RWPE2 (cell line): Measurements from ENCODE around the gene GPR17.

Source experiments
- ATAC-seq: fragments of 200-7000 bp; cut with Tn5 transposase; 3 replicates; pipeline ENCODE4 v1.9.1; 2021; ENCODE audit warnings: low read depth
- DNase-seq: peaks from one replicate; pipeline ENCODE4 v3.0.0-alpha.2; 2020; ENCODE audit warnings: low spot score
- H3K27ac ChIP-seq: fragments of 450-650 bp; 2 replicates; pipeline ENCODE4 v1.5.1; 2017; ENCODE audit warnings: mild to moderate bottlenecking; ENCODE audit not compliant: poor library complexity, severe bottlenecking
- H3K27me3 ChIP-seq: fragments of 250-450 bp; sonication (Bioruptor Pico); 2 replicates; pipeline ENCODE4 v1.5.1; 2021; ENCODE audit warnings: mild to moderate bottlenecking, moderate library complexity; ENCODE audit not compliant: insufficient read depth, poor library complexity, severe bottlenecking
- H3K36me3 ChIP-seq: fragments of 250-450 bp; sonication (Bioruptor Pico); 2 replicates; pipeline ENCODE4 v1.5.1; 2020; ENCODE audit warnings: low read depth, mild to moderate bottlenecking, moderate library complexity
- H3K4me1 ChIP-seq: fragments of 250-450 bp; sonication (Bioruptor Pico); 2 replicates; pipeline ENCODE4 v1.5.1; 2021; ENCODE audit warnings: mild to moderate bottlenecking, moderate library complexity; ENCODE audit not compliant: insufficient read depth, poor library complexity, severe bottlenecking
- H3K4me3 ChIP-seq: fragments of 250-450 bp; sonication (Bioruptor Pico); 2 replicates; pipeline ENCODE4 v1.5.1; 2021; ENCODE audit warnings: mild to moderate bottlenecking, moderate library complexity; ENCODE audit not compliant: severe bottlenecking
- H3K9me3 ChIP-seq: fragments of 250-450 bp; sonication (Bioruptor Pico); 2 replicates; pipeline ENCODE4 v1.5.1; 2021; ENCODE audit warnings: mild to moderate bottlenecking, moderate library complexity; ENCODE audit not compliant: severe bottlenecking
- TF ChIP-seq, protein P1 (sequence below): fragments of 450-650 bp; IDR thresholded peaks from one replicate; pipeline ENCODE4 v1.5.1; 2017; ENCODE audit warnings: mild to moderate bottlenecking, moderate library complexity; ENCODE audit not compliant: poor library complexity, severe bottlenecking

Gene GPR17

DNA sequence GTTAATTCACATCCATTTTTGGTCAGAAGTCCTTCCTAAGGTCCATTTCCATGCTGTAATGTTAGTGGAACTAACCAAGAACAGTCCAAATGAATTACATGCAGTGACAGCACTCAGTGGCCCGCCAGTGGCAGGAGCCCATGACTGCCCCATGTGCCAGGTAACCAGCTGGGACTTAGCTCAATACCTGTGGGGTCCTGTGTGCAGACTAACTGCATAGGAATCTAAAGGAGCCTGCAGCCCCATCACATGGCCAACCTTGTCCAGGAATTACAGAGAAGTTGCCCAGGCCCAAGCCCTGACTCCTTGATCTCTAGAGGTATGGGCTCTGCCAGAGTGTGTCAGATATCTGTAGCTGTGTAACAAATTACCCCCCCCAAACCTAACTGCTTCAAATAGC lies 35.4 kb upstream of the GPR17 start:
- Histone ChIP-seq H3K27me3 (no peaks in the 10 kb centered on the region), H3K27ac (no peak overlapping the region), H3K9me3 (peaks cover 8% of the 10 kb centered on the region), H3K4me1 (peaks cover 3% of the 10 kb centered on the region), H3K36me3 (no peaks in the 10 kb centered on the region), H3K4me3 (no peak overlapping the region)
- TF ChIP-seq, protein P1, sequence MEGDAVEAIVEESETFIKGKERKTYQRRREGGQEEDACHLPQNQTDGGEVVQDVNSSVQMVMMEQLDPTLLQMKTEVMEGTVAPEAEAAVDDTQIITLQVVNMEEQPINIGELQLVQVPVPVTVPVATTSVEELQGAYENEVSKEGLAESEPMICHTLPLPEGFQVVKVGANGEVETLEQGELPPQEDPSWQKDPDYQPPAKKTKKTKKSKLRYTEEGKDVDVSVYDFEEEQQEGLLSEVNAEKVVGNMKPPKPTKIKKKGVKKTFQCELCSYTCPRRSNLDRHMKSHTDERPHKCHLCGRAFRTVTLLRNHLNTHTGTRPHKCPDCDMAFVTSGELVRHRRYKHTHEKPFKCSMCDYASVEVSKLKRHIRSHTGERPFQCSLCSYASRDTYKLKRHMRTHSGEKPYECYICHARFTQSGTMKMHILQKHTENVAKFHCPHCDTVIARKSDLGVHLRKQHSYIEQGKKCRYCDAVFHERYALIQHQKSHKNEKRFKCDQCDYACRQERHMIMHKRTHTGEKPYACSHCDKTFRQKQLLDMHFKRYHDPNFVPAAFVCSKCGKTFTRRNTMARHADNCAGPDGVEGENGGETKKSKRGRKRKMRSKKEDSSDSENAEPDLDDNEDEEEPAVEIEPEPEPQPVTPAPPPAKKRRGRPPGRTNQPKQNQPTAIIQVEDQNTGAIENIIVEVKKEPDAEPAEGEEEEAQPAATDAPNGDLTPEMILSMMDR, result no peak
- ATAC-seq (no peak), DNase-seq (no peak)

DNA sequence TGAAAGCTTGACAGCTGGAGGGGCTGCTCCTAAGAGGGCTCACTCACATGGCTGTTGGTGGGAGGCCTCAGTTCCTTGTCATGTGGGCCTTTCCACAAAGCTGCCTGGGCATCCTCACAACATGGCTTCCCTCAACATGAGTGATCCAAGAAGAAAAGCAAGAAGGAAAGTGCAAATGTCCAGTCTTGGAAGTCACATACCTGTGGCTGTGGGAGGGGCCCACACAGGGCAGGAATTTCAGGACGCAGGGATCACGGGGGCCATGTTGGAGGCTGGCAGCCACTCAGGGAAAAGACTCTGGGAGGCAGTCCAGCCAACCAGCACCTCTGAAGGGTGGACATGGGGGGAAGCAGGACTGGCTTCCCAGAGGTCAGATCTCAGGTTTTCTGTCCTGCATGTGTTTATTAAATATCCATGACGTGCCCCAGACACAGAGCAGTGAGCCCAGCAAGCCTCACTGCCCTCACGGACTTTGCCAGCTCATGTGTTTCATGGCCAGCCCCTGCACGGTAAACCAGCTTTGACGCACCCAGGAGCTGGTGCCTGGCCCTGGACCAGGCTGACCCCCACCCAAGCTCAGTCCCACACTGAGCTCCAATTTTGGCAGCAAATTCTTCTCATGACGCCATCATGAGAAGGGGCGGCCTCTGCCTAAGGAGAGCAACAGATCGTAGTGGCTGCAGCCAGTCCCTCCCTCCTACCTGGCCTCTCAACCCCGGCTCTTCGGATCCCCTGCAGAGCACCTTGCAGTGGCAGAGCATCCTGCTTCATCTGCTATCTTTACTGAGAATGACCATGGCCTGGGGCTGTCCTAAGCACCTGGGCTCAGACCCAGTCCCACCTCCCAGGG lies 34.7 kb upstream of the GPR17 start:
- H3K27me3 ChIP-seq, result no peaks in the 10 kb centered on the region
- H3K4me3 ChIP-seq, result no peak overlapping the region
- no peak for ATAC-seq
- peak; percentile 29 for DNase-seq
- H3K36me3 ChIP-seq, result no peaks in the 10 kb centered on the region
- H3K27ac ChIP-seq, result no peak overlapping the region
- H3K4me1 ChIP-seq, result peaks cover 6% of the 10 kb centered on the region
- peaks cover 8% of the 10 kb centered on the region for H3K9me3 ChIP-seq
- TF ChIP-seq, protein P1, result no peak

DNA sequence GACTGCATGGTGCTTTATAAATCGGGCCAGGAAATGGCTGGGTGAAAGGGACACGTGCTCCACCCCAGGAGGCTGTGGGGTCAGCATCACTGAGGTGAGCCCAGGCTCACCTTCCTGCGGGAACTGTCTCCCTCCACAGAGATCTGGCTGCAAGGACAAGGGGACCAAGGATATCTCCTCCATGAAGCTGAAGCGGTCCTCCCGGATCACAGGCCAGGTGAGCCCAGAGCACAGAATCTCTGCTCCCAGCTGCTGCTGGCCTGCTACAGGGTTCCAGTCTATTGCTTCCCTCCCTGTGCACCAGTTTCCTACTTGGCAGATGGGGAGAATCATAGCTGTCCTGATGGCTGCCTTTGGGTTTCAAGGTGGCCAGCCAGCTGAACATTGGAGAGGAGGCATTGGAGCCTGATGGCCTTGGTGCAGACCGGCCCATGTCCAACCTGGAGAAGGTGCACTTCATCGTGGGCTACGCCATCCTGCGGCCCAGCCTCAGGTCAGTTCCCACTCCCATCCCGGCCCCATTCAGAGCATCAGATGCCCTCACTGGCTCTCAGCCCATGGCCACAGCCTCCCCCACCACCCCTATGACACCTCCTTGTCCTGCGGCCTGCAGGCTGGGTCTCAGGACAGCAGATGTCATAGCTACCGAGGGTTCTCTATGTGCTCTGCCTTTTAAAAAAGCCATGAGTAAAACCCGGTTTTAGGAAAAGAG lies 33.7 kb upstream of the GPR17 start:
- TF ChIP-seq, protein P1, result no peak
- peaks cover 6% of the 10 kb centered on the region for H3K4me1 ChIP-seq
- no peak overlapping the region for H3K27ac ChIP-seq
- ATAC-seq (no peak), DNase-seq (peak; percentile 34)
- H3K4me3 ChIP-seq, result no peak overlapping the region
- H3K9me3 ChIP-seq, result peaks cover 8% of the 10 kb centered on the region
- no peaks in the 10 kb centered on the region for H3K27me3 ChIP-seq
- H3K36me3 ChIP-seq, result no peaks in the 10 kb centered on the region

DNA sequence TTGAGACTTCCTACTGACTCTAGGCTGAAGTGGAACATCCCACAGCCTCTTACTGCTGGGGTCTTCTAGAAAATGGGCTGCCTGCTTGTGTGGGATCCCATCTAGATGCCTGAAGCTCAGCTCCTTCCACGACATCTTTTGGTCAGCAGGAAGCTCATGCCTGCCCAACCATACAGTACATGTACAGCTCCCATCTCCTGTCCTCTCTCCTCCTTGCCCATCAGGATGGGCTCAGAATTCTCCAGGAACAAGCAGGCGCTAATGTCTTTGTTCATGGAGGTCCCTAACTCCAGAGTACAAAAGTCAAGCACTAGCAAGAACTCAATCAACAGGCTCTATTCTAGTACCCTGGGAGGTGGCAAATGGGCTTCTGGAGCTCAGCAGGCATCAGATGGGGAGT lies 31.7 kb upstream of the GPR17 start:
- Histone ChIP-seq H3K9me3 (peaks cover 8% of the 10 kb centered on the region), H3K27me3 (no peaks in the 10 kb centered on the region), H3K27ac (peak overlapping the region; percentile 12), H3K36me3 (no peaks in the 10 kb centered on the region), H3K4me1 (peaks cover 6% of the 10 kb centered on the region), H3K4me3 (no peak overlapping the region)
- ATAC-seq (no peak), DNase-seq (no peak)
- TF ChIP-seq, protein P1, result no peak
